ENCODE data around the gene PHETA1.

DNA sequence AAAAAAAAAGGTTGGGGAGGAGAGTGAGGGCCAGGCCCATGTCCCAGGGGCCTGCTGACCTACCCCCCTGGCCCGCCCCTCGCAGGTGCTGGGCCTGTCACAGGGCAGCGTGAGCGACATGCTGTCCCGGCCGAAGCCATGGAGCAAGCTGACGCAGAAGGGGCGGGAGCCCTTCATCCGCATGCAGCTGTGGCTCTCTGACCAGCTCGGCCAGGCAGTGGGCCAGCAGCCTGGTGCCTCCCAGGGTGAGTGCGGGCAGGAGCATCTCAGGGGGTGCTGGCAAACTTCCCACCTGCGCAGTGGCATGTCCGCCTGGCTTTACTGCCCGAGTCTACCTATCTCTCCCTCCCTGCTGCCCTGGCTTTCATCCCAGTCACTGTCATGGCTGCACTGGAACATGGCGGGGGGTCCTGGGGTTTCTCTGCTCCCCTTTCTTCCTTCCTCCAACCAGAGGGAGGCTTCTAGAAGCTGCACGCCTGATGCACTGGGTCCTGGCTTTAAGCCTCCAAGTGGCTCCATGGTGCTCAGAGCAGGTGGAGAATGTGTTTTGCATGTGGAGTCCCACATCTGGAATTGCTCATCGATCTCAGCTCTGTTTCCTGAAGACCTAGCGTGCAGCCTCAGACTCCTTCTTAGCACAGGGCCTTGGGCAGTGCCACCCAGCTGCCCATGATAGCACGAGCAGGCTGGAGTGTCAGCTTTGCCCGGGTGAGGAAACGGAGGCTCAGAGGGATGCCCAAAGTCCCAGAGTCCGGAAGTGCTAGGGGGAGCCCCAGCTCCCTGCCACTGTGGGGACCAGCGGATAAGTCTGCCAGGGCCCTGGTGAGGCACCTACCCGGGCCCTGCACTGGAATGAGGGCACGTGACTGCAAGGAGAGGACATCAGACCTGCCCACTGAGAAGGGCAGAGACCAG, 46.3 kb downstream of the PHETA1 start:
- TF ChIP-seq POLR2AphosphoS5 (IDR thresholded peaks at IDR 0.05; ENCODE audit: low read depth, low read length) (no peak), CEBPB (IDR thresholded peaks at IDR 0.05; ENCODE audit: low read depth) (no peak), EZH2phosphoT487 (IDR thresholded peaks at IDR 0.05; ENCODE audit: borderline replicate concordance) (no peak)

Data from HCT116 (cell line).